SK-N-SH (cell line): ENCODE measurements around the gene AZU1. TPM values are rescaled to one million over a fixed set of nuclear protein-coding genes. Genes with fewer than 3 reads are reported as not detected.

ENCODE experiments used
- CTCF ChIA-PET: fragments of 300-600, 350-600 bp; formaldehyde crosslinking; extraction: SDS; loops from one replicate; lab custom pipeline; 2021; lab: Yijun Ruan, JAX
- POLR2A ChIA-PET: fragments of 350-600 bp; sonication (Branson Sonifier 250); formaldehyde crosslinking; extraction: SDS; loops from one replicate; lab custom pipeline; 2020; ENCODE audit warnings: antibody characterized with exemption, inconsistent platforms; lab: Yijun Ruan, JAX
- DNase-seq: peaks from one replicate; pipeline ENCODE4 v3.0.0; 2012
- H2AFZ ChIP-seq: fragments of 200-600 bp; sonication (generic); 2 replicates; pipeline ENCODE4 v1.8.1; 2016; ENCODE audit warnings: antibody characterized with exemption, mild to moderate bottlenecking, low read depth
- H3F3A ChIP-seq: fragments of 200-600 bp; sonication (generic); replicated peaks from 2 replicates; pipeline ENCODE3; 2016; ENCODE audit warnings: antibody characterized with exemption, mild to moderate bottlenecking; ENCODE audit not compliant: insufficient read depth
- H3K27ac ChIP-seq, 2 experiments: fragments of 200-500 bp in 1 of 2; fragments of 200-600 bp in 1 of 2; sonication (Bioruptor generic) in 1 of 2; sonication (generic), shearing (Covaris generic) in 1 of 2; 2 replicates each; pipeline versions ENCODE4 v1.5.1 to v1.6.1; 2014 to 2016; ENCODE audit warnings: low read depth in 2 of 2, inconsistent platforms in 1 of 2, low read length in 1 of 2, mild to moderate bottlenecking in 1 of 2, mixed read lengths in 1 of 2
- H3K27me3 ChIP-seq: fragments of 200-600 bp; sonication (generic), shearing (Covaris generic); 2 replicates; pipeline ENCODE4 v1.6.1; 2016; ENCODE audit warnings: mixed run types; ENCODE audit not compliant: insufficient read depth
- H3K36me3 ChIP-seq, 2 experiments: fragments of 200-500 bp in 1 of 2; fragments of 200-600 bp in 1 of 2; sonication (Bioruptor generic) in 1 of 2; sonication (generic) in 1 of 2; replicated peaks in 1 of 2; 2 replicates each; pipeline versions ENCODE3 to v1.5.1; 2014 to 2016; ENCODE audit warnings: low read length in 1 of 2, mild to moderate bottlenecking in 1 of 2; ENCODE audit not compliant: insufficient read depth in 2 of 2, control insufficient read depth in 1 of 2
- H3K4me1 ChIP-seq, 2 experiments: fragments of 200-500 bp in 1 of 2; fragments of 200-600 bp in 1 of 2; sonication (Bioruptor generic) in 1 of 2; sonication (generic), shearing (Covaris generic) in 1 of 2; 2 replicates each; pipeline versions ENCODE4 v1.5.1 to v1.6.1; 2014 to 2016; ENCODE audit warnings: low read depth in 1 of 2, low read length in 1 of 2, mixed run types in 1 of 2; ENCODE audit not compliant: insufficient read depth in 2 of 2, control insufficient read depth in 1 of 2
- H3K4me2 ChIP-seq: fragments of 200-600 bp; sonication (generic), shearing (Covaris generic); 2 replicates; pipeline ENCODE4 v1.6.1; 2017; ENCODE audit warnings: mixed run types
- H3K4me3 ChIP-seq, 2 experiments: fragments of 200-500 bp in 1 of 2; fragments of 200-600 bp in 1 of 2; sonication (Bioruptor generic) in 1 of 2; sonication (generic), shearing (Covaris generic) in 1 of 2; 2 replicates each; pipeline versions ENCODE4 v1.5.1 to v1.8.1; 2014 to 2016; ENCODE audit warnings: low read depth in 2 of 2, inconsistent platforms in 1 of 2, low read length in 1 of 2, mild to moderate bottlenecking in 1 of 2, mixed read lengths in 1 of 2, moderate library complexity in 1 of 2
- H3K79me2 ChIP-seq: fragments of 200-600 bp; sonication (generic); 2 replicates; pipeline ENCODE4 v1.8.1; 2017; ENCODE audit warnings: mild to moderate bottlenecking; ENCODE audit not compliant: insufficient read depth
- H3K9ac ChIP-seq: fragments of 200-600 bp; sonication (generic); 2 replicates; pipeline ENCODE4 v1.6.1; 2017; ENCODE audit warnings: mixed run types
- H3K9me2 ChIP-seq: fragments of 200-600 bp; sonication (generic); 2 replicates; pipeline ENCODE4 v1.6.1; 2017; ENCODE audit warnings: mixed run types
- H3K9me3 ChIP-seq: fragments of 200-600 bp; sonication (generic); 2 replicates; pipeline ENCODE4 v1.6.1; 2017; ENCODE audit warnings: mixed run types, mild to moderate bottlenecking, moderate library complexity
- H4K20me1 ChIP-seq: fragments of 200-600 bp; sonication (generic); 2 replicates; pipeline ENCODE4 v1.6.1; 2017; ENCODE audit warnings: mild to moderate bottlenecking, mixed run types; ENCODE audit not compliant: insufficient read depth
- FOSL2 ChIP-seq: IDR thresholded peaks from 2 replicates; pipeline ENCODE4 v1.4.0; 2012; ENCODE audit warnings: low read depth, mild to moderate bottlenecking, moderate library complexity, borderline replicate concordance
- GABPA ChIP-seq: IDR thresholded peaks from 2 replicates; pipeline ENCODE4 v1.4.0; 2012; ENCODE audit warnings: low read depth, mild to moderate bottlenecking
- MEF2A ChIP-seq: IDR thresholded peaks from 2 replicates; pipeline ENCODE4 v1.4.0; 2012; ENCODE audit warnings: low read depth, borderline replicate concordance
- MXI1 ChIP-seq: IDR thresholded peaks from 2 replicates; pipeline ENCODE4 v1.6.1; 2012; ENCODE audit warnings: mild to moderate bottlenecking, low read depth, low read length, improper control_type of control experiment
- NFIC ChIP-seq: IDR thresholded peaks from 2 replicates; pipeline ENCODE4 v1.4.0; 2012; ENCODE audit warnings: borderline replicate concordance
- POLR2AphosphoS5 ChIP-seq: IDR thresholded peaks from 2 replicates; pipeline ENCODE4 v1.6.1; 2012; ENCODE audit warnings: low read depth, low read length
- SIN3A ChIP-seq: IDR thresholded peaks from 2 replicates; pipeline ENCODE4 v1.6.1; 2012; ENCODE audit warnings: low read depth, mild to moderate bottlenecking, low read length, moderate library complexity, borderline replicate concordance
- TAF1 ChIP-seq: IDR thresholded peaks from 2 replicates; pipeline ENCODE4 v1.6.1; 2012; ENCODE audit warnings: low read depth, mild to moderate bottlenecking, low read length, moderate library complexity, borderline replicate concordance
- TCF12 ChIP-seq: IDR thresholded peaks from 2 replicates; pipeline ENCODE4 v1.4.0; 2012
- YY1 ChIP-seq: IDR thresholded peaks from 2 replicates; pipeline ENCODE4 v1.4.0; 2012; ENCODE audit warnings: low read depth, mild to moderate bottlenecking
- WGBS: methylation state at CpG from one replicate; pipeline ENCODE4 v1.1.6; 2017; ENCODE audit warnings: low lambda C conversion rate; 5-methylcytosine and 5-hydroxymethylcytosine counted together
- polyA plus RNA-seq, 3 experiments: library from polyadenylated mRNA; depleted of rRNA; stranded (reverse); fragments of >200 nt; gene quantifications; 2 replicates each; pipeline ENCODE4 v1.2.3, GENCODE V29; 2012
- TF ChIP-seq, protein P1 (sequence below): IDR thresholded peaks from 2 replicates; pipeline ENCODE4 v1.4.0; 2012; ENCODE audit warnings: low read depth, borderline replicate concordance
- TF ChIP-seq, protein P2 (sequence below): IDR thresholded peaks from 2 replicates; pipeline ENCODE4 v1.4.0; 2012; ENCODE audit warnings: low read depth

AZU1 gene
- polyA plus RNA-seq, 1 of the 3 experiments (the other 2 are of a cell fraction): 0.15 TPM

DNA sequence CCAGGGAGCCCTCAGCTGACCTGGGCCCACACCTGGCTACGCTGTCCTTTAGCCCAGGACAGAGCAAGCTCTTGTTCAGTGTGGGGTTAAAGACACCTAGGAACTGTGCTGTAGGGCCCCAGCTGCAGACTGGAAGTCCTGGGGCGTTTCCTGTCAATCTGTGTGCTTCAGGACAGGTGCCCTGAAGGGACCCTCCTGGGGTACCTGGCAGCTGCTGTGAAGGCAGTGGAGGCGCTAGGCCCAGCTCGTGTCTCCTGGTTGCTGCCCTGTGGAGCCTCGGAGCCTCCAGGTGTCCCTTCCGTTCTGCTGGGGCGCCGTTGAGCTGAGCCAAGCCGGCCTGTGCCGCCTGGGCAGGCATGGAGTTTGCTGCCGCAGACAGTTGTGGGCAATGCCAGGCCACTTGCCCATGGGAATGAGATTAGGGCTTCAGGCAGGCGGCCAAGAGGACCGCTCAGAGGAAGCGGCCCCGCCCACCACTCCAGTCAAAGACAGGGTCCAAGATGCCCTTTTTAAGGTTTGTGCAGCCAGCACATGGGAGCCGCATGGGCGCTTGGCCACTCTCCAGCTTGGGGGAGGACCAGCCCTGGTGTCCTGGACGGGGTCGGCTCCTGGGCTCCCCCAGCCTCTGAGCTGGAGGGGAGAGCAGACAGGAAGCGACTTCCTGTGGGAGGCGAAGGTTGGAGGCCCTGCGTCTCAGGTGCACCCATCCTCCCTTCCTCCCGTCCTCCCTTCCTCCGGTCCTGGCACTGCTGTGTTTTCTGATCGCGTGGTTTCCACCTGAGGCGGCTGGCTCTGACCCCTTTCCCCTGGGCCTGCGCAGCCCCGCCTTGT lies 26.4 kb upstream of the AZU1 start:
- peaks cover 22 to 48% of the 10 kb centered on the region in 2 experiments for H3K36me3 ChIP-seq
- DNase-seq: peak; percentile 80
- ChIA-PET POLR2A (interaction anchor here (0.6 to 1.2 kb wide), 2 partner anchors 14 to 94 kb away, joined by 4 read pairs; no protein-coding TSS in a partner anchor), CTCF (interaction anchor here (0.9 to 1.5 kb wide), 8 partner anchors 10 to 419 kb away, joined by 3 to 5 read pairs (median 3); no protein-coding TSS in a partner anchor)
- no peak overlapping the region for H2AFZ ChIP-seq
- peaks cover 84% of the 10 kb centered on the region for H3K79me2 ChIP-seq
- H3K9me3 ChIP-seq: no peaks in the 10 kb centered on the region
- 73% methylated on average over 12 of the region's 29 CpGs for WGBS
- H3K27me3 ChIP-seq: no peaks in the 10 kb centered on the region
- no peak overlapping the region; the same call in 1 of the 2 replicates for H3K9ac ChIP-seq
- peak overlapping the region in 1 of 2 experiments; percentile 21; a peak in 3 of 4 replicates for H3K4me3 ChIP-seq
- H3K4me1 ChIP-seq: peaks cover 29 to 43% of the 10 kb centered on the region in 2 experiments; a peak in 3 of 4 replicates
- H4K20me1 ChIP-seq: peaks cover 84% of the 10 kb centered on the region
- H3F3A ChIP-seq: no peaks in the 10 kb centered on the region
- H3K4me2 ChIP-seq: peak overlapping the region; percentile 95
- no peaks in the 10 kb centered on the region for H3K9me2 ChIP-seq
- H3K27ac ChIP-seq: peak overlapping the region in 1 of 2 experiments; percentile 87; a peak in 3 of 4 replicates
- TF ChIP-seq SIN3A (peak; percentile 30; the same call in 1 of the 2 replicates), MXI1 (peak; percentile 99), YY1 (no peak), GABPA (no peak), TAF1 (0 out of 2 replicates have a peak, but pooled peaks have one; percentile 16), TCF12 (peak; percentile 45; the same call in 1 of the 2 replicates), FOSL2 (no peak), NFIC (peak; percentile 59)
- TF ChIP-seq, protein P1, sequence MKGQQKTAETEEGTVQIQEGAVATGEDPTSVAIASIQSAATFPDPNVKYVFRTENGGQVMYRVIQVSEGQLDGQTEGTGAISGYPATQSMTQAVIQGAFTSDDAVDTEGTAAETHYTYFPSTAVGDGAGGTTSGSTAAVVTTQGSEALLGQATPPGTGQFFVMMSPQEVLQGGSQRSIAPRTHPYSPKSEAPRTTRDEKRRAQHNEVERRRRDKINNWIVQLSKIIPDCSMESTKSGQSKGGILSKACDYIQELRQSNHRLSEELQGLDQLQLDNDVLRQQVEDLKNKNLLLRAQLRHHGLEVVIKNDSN: no peak
- TF ChIP-seq, protein P2, sequence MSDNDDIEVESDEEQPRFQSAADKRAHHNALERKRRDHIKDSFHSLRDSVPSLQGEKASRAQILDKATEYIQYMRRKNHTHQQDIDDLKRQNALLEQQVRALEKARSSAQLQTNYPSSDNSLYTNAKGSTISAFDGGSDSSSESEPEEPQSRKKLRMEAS: peak; percentile 86

DNA sequence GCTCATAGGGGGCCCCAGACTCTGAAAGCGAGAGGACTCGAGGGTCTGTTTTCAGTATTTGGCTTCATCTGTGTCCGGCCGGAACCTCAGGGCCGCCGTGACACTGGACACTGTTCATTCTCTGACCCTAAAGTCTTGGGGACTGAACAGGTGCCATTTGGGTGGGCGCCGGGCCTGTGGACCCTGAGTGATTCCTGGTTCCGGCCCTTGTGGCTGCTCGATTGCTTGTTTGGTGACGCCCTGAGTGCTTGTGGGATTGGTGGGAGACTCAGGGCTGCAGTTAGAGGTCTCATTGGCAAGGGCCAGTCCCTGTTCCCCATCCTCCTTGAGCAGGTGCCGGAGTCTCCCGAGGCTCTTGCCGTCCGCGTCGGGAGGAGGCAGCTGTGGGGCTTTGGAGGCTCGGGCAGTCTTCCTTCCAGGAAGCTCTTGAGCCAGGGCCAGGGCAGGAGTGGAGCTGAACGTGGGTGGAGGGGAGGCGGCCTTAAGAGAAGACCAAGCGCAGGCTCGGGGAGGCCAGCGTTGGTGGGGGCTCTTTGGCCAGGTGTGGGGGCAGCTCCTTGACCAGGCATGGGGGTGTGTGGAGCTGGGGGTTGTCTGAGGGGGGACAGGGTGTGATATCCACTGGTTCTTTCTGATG lies 25.7 kb upstream of the AZU1 start:
- Histone ChIP-seq H3K4me1 (peaks cover 29 to 41% of the 10 kb centered on the region in 2 experiments; a peak in 3 of 4 replicates), H3K4me3 (no peak overlapping the region), H3F3A (no peaks in the 10 kb centered on the region), H3K36me3 (peaks cover 28 to 55% of the 10 kb centered on the region in 2 experiments), H3K27ac (peak overlapping the region in 1 of 2 experiments; percentile 87; a peak in 2 of 4 replicates), H3K9ac (no peak overlapping the region), H3K4me2 (peak overlapping the region; percentile 29; the same call in 1 of the 2 replicates), H3K9me3 (no peaks in the 10 kb centered on the region), H3K27me3 (no peaks in the 10 kb centered on the region), H2AFZ (no peak overlapping the region), H3K9me2 (no peaks in the 10 kb centered on the region), H3K79me2 (peaks cover 91% of the 10 kb centered on the region), H4K20me1 (peaks cover 91% of the 10 kb centered on the region)
- no peak for DNase-seq
- CTCF ChIA-PET: interaction anchor here (0.9 to 1.5 kb wide), 3 partner anchors 29 to 119 kb away, joined by 3 to 5 read pairs (median 3); no protein-coding TSS in a partner anchor
- WGBS: 84% methylated on average over 17 of the region's 23 CpGs
- TF ChIP-seq MEF2A (no peak), POLR2AphosphoS5 (no peak), TCF12 (no peak)
- POLR2A ChIA-PET: interaction anchor here (1.2 kb wide), 1 partner anchor 14 kb away, joined by 4 read pairs; no protein-coding TSS in a partner anchor
